Body of pancreas (tissue), 4 donors: ENCODE data around the gene ACSL6.

Source experiments
- POLR2A ChIP-seq, 3 donors: fragments of 450-650 bp; IDR thresholded peaks; one replicate each; pipeline ENCODE4 v1.6.1; 2016; ENCODE audit warnings: antibody characterized with exemption in 3 of 3, mild to moderate bottlenecking in 2 of 3
- TF ChIP-seq, protein P1 (sequence below), 7 experiments: fragments of 450-650 bp in 4 of 7; fragments of 200-600 bp in 3 of 7; sonication (generic) in 3 of 7; IDR thresholded peaks; one replicate each; pipeline ENCODE4 v1.5.1; 2016 to 2019; ENCODE audit warnings: antibody characterized with exemption in 7 of 7

DNA sequence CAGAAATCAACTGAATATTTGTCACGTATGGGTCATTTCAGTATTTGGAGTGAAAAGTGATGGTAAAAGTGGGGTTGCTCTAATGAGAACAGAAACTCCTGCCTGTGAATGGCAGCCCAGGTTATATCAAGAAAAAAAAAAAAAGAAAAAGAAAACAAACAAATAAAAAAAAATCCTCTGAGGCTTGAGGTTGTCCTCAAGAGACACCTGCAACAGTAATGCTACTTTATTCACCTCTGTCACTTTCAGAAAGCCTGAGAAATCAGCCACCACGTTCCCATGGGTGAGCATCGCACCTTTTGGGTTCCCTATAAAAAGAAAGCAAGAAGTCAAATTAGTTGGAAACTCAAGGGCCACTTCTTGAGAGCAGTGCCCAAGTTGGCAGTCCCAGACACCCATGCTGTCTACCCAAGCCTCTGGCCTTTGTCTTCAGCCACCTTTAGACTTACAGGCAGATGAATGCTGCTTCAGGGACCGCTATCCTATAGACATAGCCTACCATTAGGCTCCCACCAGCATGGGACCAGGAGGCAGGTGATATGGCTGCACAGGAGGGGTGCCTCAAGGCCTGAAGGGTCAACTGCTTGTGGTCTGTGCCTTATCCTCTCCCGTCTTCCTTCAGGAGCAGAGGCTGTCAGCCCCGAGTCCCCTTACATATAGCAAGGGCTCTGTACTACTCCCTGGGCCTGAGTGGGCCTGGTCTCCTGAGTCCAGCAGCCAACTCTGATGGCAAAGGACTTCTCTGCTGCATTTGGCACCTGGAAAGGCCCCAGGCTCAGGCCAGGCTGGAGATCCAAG lies 34.8 kb downstream of the ACSL6 start:
- TF ChIP-seq, protein P1, sequence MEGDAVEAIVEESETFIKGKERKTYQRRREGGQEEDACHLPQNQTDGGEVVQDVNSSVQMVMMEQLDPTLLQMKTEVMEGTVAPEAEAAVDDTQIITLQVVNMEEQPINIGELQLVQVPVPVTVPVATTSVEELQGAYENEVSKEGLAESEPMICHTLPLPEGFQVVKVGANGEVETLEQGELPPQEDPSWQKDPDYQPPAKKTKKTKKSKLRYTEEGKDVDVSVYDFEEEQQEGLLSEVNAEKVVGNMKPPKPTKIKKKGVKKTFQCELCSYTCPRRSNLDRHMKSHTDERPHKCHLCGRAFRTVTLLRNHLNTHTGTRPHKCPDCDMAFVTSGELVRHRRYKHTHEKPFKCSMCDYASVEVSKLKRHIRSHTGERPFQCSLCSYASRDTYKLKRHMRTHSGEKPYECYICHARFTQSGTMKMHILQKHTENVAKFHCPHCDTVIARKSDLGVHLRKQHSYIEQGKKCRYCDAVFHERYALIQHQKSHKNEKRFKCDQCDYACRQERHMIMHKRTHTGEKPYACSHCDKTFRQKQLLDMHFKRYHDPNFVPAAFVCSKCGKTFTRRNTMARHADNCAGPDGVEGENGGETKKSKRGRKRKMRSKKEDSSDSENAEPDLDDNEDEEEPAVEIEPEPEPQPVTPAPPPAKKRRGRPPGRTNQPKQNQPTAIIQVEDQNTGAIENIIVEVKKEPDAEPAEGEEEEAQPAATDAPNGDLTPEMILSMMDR (IDR thresholded peaks at IDR 0.05), result no peak
- no peak for TF ChIP-seq POLR2A (IDR thresholded peaks at IDR 0.05)
